ENCODE data around the gene TNF. TPM values are rescaled to one million over a fixed set of nuclear protein-coding genes. Genes with fewer than 3 reads are reported as not detected.

TNF gene
- total and polyA plus RNA-seq, 3 donors from 2014 or later, result 0.24 to 1.1 (median 0.31) TPM

DNA sequence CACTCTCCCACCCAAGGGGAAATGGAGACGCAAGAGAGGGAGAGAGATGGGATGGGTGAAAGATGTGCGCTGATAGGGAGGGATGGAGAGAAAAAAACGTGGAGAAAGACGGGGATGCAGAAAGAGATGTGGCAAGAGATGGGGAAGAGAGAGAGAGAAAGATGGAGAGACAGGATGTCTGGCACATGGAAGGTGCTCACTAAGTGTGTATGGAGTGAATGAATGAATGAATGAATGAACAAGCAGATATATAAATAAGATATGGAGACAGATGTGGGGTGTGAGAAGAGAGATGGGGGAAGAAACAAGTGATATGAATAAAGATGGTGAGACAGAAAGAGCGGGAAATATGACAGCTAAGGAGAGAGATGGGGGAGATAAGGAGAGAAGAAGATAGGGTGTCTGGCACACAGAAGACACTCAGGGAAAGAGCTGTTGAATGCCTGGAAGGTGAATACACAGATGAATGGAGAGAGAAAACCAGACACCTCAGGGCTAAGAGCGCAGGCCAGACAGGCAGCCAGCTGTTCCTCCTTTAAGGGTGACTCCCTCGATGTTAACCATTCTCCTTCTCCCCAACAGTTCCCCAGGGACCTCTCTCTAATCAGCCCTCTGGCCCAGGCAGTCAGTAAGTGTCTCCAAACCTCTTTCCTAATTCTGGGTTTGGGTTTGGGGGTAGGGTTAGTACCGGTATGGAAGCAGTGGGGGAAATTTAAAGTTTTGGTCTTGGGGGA, 754 bp downstream of the TNF start:
- intact Hi-C loops (cut with DNase I; ENCODE audit: low total_unique reads), result no loop called here
- DNase-seq, result no peak
- TF ChIP-seq, protein P1, sequence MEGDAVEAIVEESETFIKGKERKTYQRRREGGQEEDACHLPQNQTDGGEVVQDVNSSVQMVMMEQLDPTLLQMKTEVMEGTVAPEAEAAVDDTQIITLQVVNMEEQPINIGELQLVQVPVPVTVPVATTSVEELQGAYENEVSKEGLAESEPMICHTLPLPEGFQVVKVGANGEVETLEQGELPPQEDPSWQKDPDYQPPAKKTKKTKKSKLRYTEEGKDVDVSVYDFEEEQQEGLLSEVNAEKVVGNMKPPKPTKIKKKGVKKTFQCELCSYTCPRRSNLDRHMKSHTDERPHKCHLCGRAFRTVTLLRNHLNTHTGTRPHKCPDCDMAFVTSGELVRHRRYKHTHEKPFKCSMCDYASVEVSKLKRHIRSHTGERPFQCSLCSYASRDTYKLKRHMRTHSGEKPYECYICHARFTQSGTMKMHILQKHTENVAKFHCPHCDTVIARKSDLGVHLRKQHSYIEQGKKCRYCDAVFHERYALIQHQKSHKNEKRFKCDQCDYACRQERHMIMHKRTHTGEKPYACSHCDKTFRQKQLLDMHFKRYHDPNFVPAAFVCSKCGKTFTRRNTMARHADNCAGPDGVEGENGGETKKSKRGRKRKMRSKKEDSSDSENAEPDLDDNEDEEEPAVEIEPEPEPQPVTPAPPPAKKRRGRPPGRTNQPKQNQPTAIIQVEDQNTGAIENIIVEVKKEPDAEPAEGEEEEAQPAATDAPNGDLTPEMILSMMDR (IDR thresholded peaks at IDR 0.05), result no peak
- TF ChIP-seq POLR2A (IDR thresholded peaks at IDR 0.05), result no peak
- H3K27me3 ChIP-seq, result no peaks in the 10 kb centered on the region
- H3K9me3 ChIP-seq, result no peaks in the 10 kb centered on the region
- no peaks in the 10 kb centered on the region for H3K4me1 ChIP-seq
- WGBS, 2 donors, result 71 to 74% methylated on average over 8 of the region's 8 CpGs
- H3K4me3 ChIP-seq, result peak overlapping the region in 1 of 2 donors; percentile 4
- no peaks in the 10 kb centered on the region for H3K36me3 ChIP-seq (ENCODE audit: low read depth, missing control alignments)
- no peak overlapping the region for H3K27ac ChIP-seq

DNA sequence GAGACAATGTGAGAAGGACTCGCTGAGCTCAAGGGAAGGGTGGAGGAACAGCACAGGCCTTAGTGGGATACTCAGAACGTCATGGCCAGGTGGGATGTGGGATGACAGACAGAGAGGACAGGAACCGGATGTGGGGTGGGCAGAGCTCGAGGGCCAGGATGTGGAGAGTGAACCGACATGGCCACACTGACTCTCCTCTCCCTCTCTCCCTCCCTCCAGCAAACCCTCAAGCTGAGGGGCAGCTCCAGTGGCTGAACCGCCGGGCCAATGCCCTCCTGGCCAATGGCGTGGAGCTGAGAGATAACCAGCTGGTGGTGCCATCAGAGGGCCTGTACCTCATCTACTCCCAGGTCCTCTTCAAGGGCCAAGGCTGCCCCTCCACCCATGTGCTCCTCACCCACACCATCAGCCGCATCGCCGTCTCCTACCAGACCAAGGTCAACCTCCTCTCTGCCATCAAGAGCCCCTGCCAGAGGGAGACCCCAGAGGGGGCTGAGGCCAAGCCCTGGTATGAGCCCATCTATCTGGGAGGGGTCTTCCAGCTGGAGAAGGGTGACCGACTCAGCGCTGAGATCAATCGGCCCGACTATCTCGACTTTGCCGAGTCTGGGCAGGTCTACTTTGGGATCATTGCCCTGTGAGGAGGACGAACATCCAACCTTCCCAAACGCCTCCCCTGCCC, 1.7 kb downstream of the TNF start:
- Histone ChIP-seq H3K27ac (no peak overlapping the region), H3K4me3 (no peak overlapping the region), H3K36me3 (ENCODE audit: low read depth, missing control alignments) (no peaks in the 10 kb centered on the region), H3K4me1 (no peaks in the 10 kb centered on the region), H3K9me3 (no peaks in the 10 kb centered on the region), H3K27me3 (no peaks in the 10 kb centered on the region)
- no peak for DNase-seq
- intact Hi-C loops (cut with DNase I; ENCODE audit: low total_unique reads), result no loop called here
- WGBS, 2 donors, result 88 to 93% methylated on average over 19 of the region's 19 CpGs
- no peak for TF ChIP-seq POLR2A (IDR thresholded peaks at IDR 0.05)
- TF ChIP-seq, protein P1 (IDR thresholded peaks at IDR 0.05), result no peak

DNA sequence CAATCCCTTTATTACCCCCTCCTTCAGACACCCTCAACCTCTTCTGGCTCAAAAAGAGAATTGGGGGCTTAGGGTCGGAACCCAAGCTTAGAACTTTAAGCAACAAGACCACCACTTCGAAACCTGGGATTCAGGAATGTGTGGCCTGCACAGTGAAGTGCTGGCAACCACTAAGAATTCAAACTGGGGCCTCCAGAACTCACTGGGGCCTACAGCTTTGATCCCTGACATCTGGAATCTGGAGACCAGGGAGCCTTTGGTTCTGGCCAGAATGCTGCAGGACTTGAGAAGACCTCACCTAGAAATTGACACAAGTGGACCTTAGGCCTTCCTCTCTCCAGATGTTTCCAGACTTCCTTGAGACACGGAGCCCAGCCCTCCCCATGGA, 2.2 kb downstream of the TNF start:
- TF ChIP-seq, protein P1 (IDR thresholded peaks at IDR 0.05), result no peak
- TF ChIP-seq POLR2A (IDR thresholded peaks at IDR 0.05), result no peak
- Histone ChIP-seq H3K27me3 (no peaks in the 10 kb centered on the region), H3K4me1 (no peaks in the 10 kb centered on the region), H3K27ac (no peak overlapping the region), H3K36me3 (ENCODE audit: low read depth, missing control alignments) (no peaks in the 10 kb centered on the region), H3K9me3 (no peaks in the 10 kb centered on the region), H3K4me3 (no peak overlapping the region)
- whole genome bisulfite sequencing, 2 donors, result 92 to 93% methylated on average over 2 to 3 of the region's 3 CpGs
- intact Hi-C loops (cut with DNase I; ENCODE audit: low total_unique reads), result no loop called here
- no peak for DNase-seq

DNA sequence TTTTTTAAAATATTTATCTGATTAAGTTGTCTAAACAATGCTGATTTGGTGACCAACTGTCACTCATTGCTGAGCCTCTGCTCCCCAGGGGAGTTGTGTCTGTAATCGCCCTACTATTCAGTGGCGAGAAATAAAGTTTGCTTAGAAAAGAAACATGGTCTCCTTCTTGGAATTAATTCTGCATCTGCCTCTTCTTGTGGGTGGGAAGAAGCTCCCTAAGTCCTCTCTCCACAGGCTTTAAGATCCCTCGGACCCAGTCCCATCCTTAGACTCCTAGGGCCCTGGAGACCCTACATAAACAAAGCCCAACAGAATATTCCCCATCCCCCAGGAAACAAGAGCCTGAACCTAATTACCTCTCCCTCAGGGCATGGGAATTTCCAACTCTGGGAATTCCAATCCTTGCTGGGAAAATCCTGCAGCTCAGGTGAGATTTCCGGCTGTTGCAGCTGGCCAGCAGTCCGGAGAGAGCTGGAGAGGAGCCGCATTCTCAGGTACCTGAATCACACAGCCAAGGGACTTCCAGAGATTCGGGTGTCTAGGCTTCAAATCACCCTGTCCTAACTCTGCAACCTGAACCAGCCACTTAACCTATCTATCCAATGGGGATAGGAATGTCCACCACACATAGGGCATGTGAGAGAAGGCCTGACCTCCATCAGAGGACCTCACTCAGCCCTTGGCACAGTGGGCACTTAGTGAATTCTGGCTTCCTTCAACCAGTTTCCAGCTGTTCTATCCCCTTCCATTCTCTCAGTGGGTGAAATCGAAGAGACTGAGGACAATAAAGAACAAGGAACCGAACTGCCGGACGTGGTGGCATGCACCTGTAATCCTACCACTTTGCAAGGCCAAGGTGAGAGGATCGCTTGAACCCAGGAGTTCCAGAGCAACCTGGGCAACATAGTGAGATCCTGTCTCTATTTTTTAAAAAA, 3.1 kb downstream of the TNF start:
- Histone ChIP-seq H3K27me3 (no peaks in the 10 kb centered on the region), H3K4me1 (no peaks in the 10 kb centered on the region), H3K36me3 (ENCODE audit: low read depth, missing control alignments) (no peaks in the 10 kb centered on the region), H3K4me3 (no peak overlapping the region), H3K27ac (no peak overlapping the region), H3K9me3 (no peaks in the 10 kb centered on the region)
- no peak for DNase-seq
- intact Hi-C loops (cut with DNase I; ENCODE audit: low total_unique reads), result no loop called here
- WGBS, 2 donors, result 81 to 84% methylated on average over 12 of the region's 12 CpGs
- TF ChIP-seq, protein P1 (IDR thresholded peaks at IDR 0.05), result no peak

Data from testis (tissue), 3 donors.